GM12878 (cell line): ENCODE data around the gene PIK3R4. TPM values are rescaled to one million over a fixed set of nuclear protein-coding genes. Genes with fewer than 3 reads are reported as not detected.

Experiments used
- ASH2L ChIP-seq: fragments of 300-600, 200-600 bp; sonication (generic); IDR thresholded peaks from 2 replicates; pipeline ENCODE4 v1.6.1; 2017; ENCODE audit warnings: low read depth, mild to moderate bottlenecking, borderline replicate concordance
- CBX5 ChIP-seq: sonication (generic); IDR thresholded peaks from 2 replicates; pipeline ENCODE4 v1.6.1; 2016; ENCODE audit warnings: low read depth, moderate library complexity, mild to moderate bottlenecking, inconsistent platforms
- CREB1 ChIP-seq: IDR thresholded peaks from 2 replicates; pipeline ENCODE4 v1.6.1; 2012; ENCODE audit warnings: low read depth, mild to moderate bottlenecking, inconsistent platforms
- E4F1 ChIP-seq: fragments of 450-650 bp; IDR thresholded peaks from 2 replicates; pipeline ENCODE4 v1.6.1; 2018; ENCODE audit warnings: borderline replicate concordance, mild to moderate bottlenecking; ENCODE audit not compliant: partially characterized antibody
- FOS ChIP-seq: IDR thresholded peaks from 3 replicates; pipeline ENCODE4 v1.6.1; 2011; ENCODE audit warnings: borderline replicate concordance; ENCODE audit not compliant: insufficient read length; ENCODE audit errors: extremely low read depth
- HSF1 ChIP-seq: fragments of 150-350 bp; IDR thresholded peaks from 2 replicates; pipeline ENCODE4 v1.6.1; 2014; ENCODE audit warnings: mild to moderate bottlenecking, low read depth, low read length
- MTA3 ChIP-seq: IDR thresholded peaks from 2 replicates; pipeline ENCODE4 v1.6.1; 2012; ENCODE audit warnings: low read length, inconsistent platforms, borderline replicate concordance
- NFYA ChIP-seq: IDR thresholded peaks from 2 replicates; pipeline ENCODE4 v1.6.1; 2011; ENCODE audit warnings: low read depth, mild to moderate bottlenecking, low read length, improper control_type of control experiment, borderline replicate concordance
- NR2F1 ChIP-seq: fragments of 450-650 bp; conservative IDR thresholded peaks from 2 replicates; pipeline ENCODE4 v1.6.1; 2017; ENCODE audit warnings: mild to moderate bottlenecking
- POLR2AphosphoS5 ChIP-seq: IDR thresholded peaks from 2 replicates; pipeline ENCODE4 v1.6.1; 2011; ENCODE audit warnings: mild to moderate bottlenecking, low read length, inconsistent platforms
- RBBP5 ChIP-seq: fragments of 200-600 bp; sonication (generic); conservative IDR thresholded peaks from 2 replicates; pipeline ENCODE4 v1.6.1; 2016
- SIX5 ChIP-seq: IDR thresholded peaks from 2 replicates; pipeline ENCODE4 v1.6.1; 2011; ENCODE audit warnings: mild to moderate bottlenecking, low read depth, low read length, moderate library complexity; ENCODE audit not compliant: severe bottlenecking
- SP1 ChIP-seq: IDR thresholded peaks from one replicate; pipeline ENCODE4 v1.6.1; 2011; ENCODE audit warnings: low read depth, low read length
- TCF7 ChIP-seq: IDR thresholded peaks from 2 replicates; pipeline ENCODE4 v1.6.1; 2014; ENCODE audit warnings: antibody characterized with exemption, borderline replicate concordance
- ZBTB33 ChIP-seq: fragments of 450-650 bp; IDR thresholded peaks from 2 replicates; pipeline ENCODE4 v1.6.1; 2017; ENCODE audit warnings: mild to moderate bottlenecking
- ZNF217 ChIP-seq: fragments of 450-650 bp; IDR thresholded peaks from 2 replicates; pipeline ENCODE4 v1.6.1; 2017; ENCODE audit warnings: antibody characterized with exemption, mild to moderate bottlenecking
- ZNF24 ChIP-seq: fragments of 450-650 bp; IDR thresholded peaks from 2 replicates; pipeline ENCODE4 v1.6.1; 2017; ENCODE audit warnings: antibody characterized with exemption, mild to moderate bottlenecking
- ZNF622 ChIP-seq: fragments of 450-650 bp; IDR thresholded peaks from 2 replicates; pipeline ENCODE4 v1.6.1; 2017; ENCODE audit warnings: mild to moderate bottlenecking, inconsistent platforms
- polyA plus RNA-seq, 11 experiments: library from polyadenylated mRNA; depleted of rRNA in 4 of 11; unstranded in 6 of 11; stranded (reverse) in 5 of 11; fragments of >200 nt; fragmentation: Nextera tagmentation in 4 of 11; fragmentation: Illumina TruSeq in 1 of 11; extraction: Ambion mirVana in 4 of 11; extraction: Trizol in 1 of 11; gene quantifications; 1 replicate in 1 of 11; 2 replicates in 10 of 11; pipeline versions ENCODE4 v1.2.1 to v1.2.3, GENCODE V29; 2011 to 2016; ENCODE audit warnings: inconsistent platforms in 2 of 11, missing spikeins in 2 of 11, low read depth in 1 of 11
- total RNA-seq, 4 experiments: library from RNA; depleted of rRNA in 3 of 4; stranded (reverse); fragments of >200 nt in 3 of 4; fragmentation: Illumina TruSeq in 1 of 4; extraction: Trizol in 1 of 4; gene quantifications; 2 replicates each; pipeline versions ENCODE4 v1.2.1 to v1.2.3, GENCODE V29; 2013 to 2021
- TF ChIP-seq, protein P1 (sequence below): fragments of 450-650 bp; IDR thresholded peaks from 2 replicates; pipeline ENCODE4 v1.6.1; 2018; ENCODE audit warnings: mild to moderate bottlenecking, low read depth, moderate library complexity; ENCODE audit not compliant: partially characterized antibody
- TF ChIP-seq, protein P2 (sequence below): IDR thresholded peaks from 2 replicates; pipeline ENCODE4 v1.6.1; 2012; ENCODE audit warnings: mild to moderate bottlenecking, low read depth, low read length

Gene PIK3R4
- total and polyA plus RNA-seq, 10 of the 15 experiments (the other 5 are each of a cell fraction or from before 2014, with no cell fraction given), result 22.6 to 50.2 (median 31.1) TPM

- no peak for TF ChIP-seq HSF1
- no peak for TF ChIP-seq CREB1
- TF ChIP-seq MTA3, result no peak
- TF ChIP-seq CBX5, result no peak
- no peak for TF ChIP-seq SP1
- no peak for TF ChIP-seq ASH2L
- no peak for TF ChIP-seq ZNF217
- no peak for TF ChIP-seq NR2F1
- no peak for TF ChIP-seq ZBTB33
- no peak for TF ChIP-seq SIX5
- TF ChIP-seq ZNF622, result no peak
- TF ChIP-seq ZNF24, result no peak
- TF ChIP-seq E4F1, result no peak
- no peak for TF ChIP-seq RBBP5
- TF ChIP-seq, protein P1, sequence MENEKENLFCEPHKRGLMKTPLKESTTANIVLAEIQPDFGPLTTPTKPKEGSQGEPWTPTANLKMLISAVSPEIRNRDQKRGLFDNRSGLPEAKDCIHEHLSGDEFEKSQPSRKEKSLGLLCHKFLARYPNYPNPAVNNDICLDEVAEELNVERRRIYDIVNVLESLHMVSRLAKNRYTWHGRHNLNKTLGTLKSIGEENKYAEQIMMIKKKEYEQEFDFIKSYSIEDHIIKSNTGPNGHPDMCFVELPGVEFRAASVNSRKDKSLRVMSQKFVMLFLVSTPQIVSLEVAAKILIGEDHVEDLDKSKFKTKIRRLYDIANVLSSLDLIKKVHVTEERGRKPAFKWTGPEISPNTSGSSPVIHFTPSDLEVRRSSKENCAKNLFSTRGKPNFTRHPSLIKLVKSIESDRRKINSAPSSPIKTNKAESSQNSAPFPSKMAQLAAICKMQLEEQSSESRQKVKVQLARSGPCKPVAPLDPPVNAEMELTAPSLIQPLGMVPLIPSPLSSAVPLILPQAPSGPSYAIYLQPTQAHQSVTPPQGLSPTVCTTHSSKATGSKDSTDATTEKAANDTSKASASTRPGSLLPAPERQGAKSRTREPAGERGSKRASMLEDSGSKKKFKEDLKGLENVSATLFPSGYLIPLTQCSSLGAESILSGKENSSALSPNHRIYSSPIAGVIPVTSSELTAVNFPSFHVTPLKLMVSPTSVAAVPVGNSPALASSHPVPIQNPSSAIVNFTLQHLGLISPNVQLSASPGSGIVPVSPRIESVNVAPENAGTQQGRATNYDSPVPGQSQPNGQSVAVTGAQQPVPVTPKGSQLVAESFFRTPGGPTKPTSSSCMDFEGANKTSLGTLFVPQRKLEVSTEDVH, result no peak
- TF ChIP-seq FOS, result no peak
- TF ChIP-seq NFYA, result no peak
- TF ChIP-seq TCF7, result no peak; the same call in none of the 2 replicates
- TF ChIP-seq, protein P2, sequence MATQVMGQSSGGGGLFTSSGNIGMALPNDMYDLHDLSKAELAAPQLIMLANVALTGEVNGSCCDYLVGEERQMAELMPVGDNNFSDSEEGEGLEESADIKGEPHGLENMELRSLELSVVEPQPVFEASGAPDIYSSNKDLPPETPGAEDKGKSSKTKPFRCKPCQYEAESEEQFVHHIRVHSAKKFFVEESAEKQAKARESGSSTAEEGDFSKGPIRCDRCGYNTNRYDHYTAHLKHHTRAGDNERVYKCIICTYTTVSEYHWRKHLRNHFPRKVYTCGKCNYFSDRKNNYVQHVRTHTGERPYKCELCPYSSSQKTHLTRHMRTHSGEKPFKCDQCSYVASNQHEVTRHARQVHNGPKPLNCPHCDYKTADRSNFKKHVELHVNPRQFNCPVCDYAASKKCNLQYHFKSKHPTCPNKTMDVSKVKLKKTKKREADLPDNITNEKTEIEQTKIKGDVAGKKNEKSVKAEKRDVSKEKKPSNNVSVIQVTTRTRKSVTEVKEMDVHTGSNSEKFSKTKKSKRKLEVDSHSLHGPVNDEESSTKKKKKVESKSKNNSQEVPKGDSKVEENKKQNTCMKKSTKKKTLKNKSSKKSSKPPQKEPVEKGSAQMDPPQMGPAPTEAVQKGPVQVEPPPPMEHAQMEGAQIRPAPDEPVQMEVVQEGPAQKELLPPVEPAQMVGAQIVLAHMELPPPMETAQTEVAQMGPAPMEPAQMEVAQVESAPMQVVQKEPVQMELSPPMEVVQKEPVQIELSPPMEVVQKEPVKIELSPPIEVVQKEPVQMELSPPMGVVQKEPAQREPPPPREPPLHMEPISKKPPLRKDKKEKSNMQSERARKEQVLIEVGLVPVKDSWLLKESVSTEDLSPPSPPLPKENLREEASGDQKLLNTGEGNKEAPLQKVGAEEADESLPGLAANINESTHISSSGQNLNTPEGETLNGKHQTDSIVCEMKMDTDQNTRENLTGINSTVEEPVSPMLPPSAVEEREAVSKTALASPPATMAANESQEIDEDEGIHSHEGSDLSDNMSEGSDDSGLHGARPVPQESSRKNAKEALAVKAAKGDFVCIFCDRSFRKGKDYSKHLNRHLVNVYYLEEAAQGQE, result no peak
- no peak for TF ChIP-seq POLR2AphosphoS5
Measured at GRCh38 chr3:130779031-130779430, 32.4 kb upstream of the PIK3R4 start (continued).
